CD14-positive monocyte (primary cell): ENCODE data around the gene LOXHD1. TPM values are rescaled to one million over a fixed set of nuclear protein-coding genes. Genes with fewer than 3 reads are reported as not detected.

ENCODE experiments used
- DNase-seq, 3 donors: peaks; one replicate each; pipeline ENCODE4 v3.0.0-alpha.2; 2011 to 2022
- H2AFZ ChIP-seq: 2 replicates; pipeline ENCODE4 v1.6.0; 2012; ENCODE audit warnings: mild to moderate bottlenecking, low read depth, low read length, inconsistent platforms; ENCODE audit not compliant: insufficient read depth, poor library complexity, severe bottlenecking
- H3K27ac ChIP-seq, 2 donors: 1 replicate in 1 of 2; 2 replicates in 1 of 2; pipeline ENCODE4 v1.5.1; 2012 to 2013; ENCODE audit warnings: low read length in 2 of 2, control low read depth in 1 of 2, inconsistent platforms in 1 of 2, low read depth in 1 of 2, mild to moderate bottlenecking in 1 of 2
- H3K27me3 ChIP-seq, 2 donors: one replicate each; pipeline versions ENCODE4 v1.6.0 to v1.6.1; 2011 to 2013; ENCODE audit warnings: low read length in 2 of 2; ENCODE audit not compliant: control insufficient read depth in 2 of 2, insufficient read depth in 2 of 2
- H3K36me3 ChIP-seq, 2 donors: replicated peaks in 1 of 2; 1 replicate in 1 of 2; 2 replicates in 1 of 2; pipeline versions ENCODE4 v1.5.1 to v1.6.1; 2012 to 2013; ENCODE audit warnings: low read length in 2 of 2, control low read depth in 1 of 2, inconsistent platforms in 1 of 2, mild to moderate bottlenecking in 1 of 2; ENCODE audit not compliant: insufficient read depth in 2 of 2, control insufficient read depth in 1 of 2
- H3K4me1 ChIP-seq, 2 donors: 1 replicate in 1 of 2; 2 replicates in 1 of 2; pipeline versions ENCODE4 v1.5.1 to v1.6.1; 2012 to 2013; ENCODE audit warnings: low read length in 2 of 2, control low read depth in 1 of 2, inconsistent platforms in 1 of 2, mild to moderate bottlenecking in 1 of 2, moderate library complexity in 1 of 2; ENCODE audit not compliant: insufficient read depth in 2 of 2, control insufficient read depth in 1 of 2
- H3K4me2 ChIP-seq: replicated peaks from 2 replicates; pipeline ENCODE3; 2012; ENCODE audit warnings: low read length, moderate library complexity, mild to moderate bottlenecking; ENCODE audit not compliant: poor library complexity, severe bottlenecking; ENCODE audit errors: extremely low read depth
- H3K4me3 ChIP-seq, 3 experiments: fragments of 200-600 bp in 1 of 3; sonication (generic) in 1 of 3; replicated peaks in 1 of 3; 1 replicate in 2 of 3; 2 replicates in 1 of 3; pipeline ENCODE4 v1.5.1; 2011 to 2013; ENCODE audit warnings: low read length in 3 of 3, mild to moderate bottlenecking in 3 of 3, control low read depth in 2 of 3, low read depth in 2 of 3, inconsistent platforms in 1 of 3, moderate library complexity in 1 of 3
- H3K79me2 ChIP-seq: 2 replicates; pipeline ENCODE4 v1.6.0; 2012; ENCODE audit warnings: mild to moderate bottlenecking, control low read depth, inconsistent platforms, low read length, moderate library complexity; ENCODE audit not compliant: insufficient read depth
- H3K9ac ChIP-seq: 2 replicates; pipeline ENCODE4 v1.6.0; 2017; ENCODE audit warnings: low read length, mild to moderate bottlenecking; ENCODE audit not compliant: insufficient read depth, poor library complexity, severe bottlenecking
- H3K9me3 ChIP-seq, 2 donors: replicated peaks in 1 of 2; 1 replicate in 1 of 2; 2 replicates in 1 of 2; pipeline versions ENCODE4 v1.5.1 to v1.6.1; 2012 to 2013; ENCODE audit warnings: low read length in 2 of 2, control low read depth in 1 of 2; ENCODE audit not compliant: control insufficient read depth in 1 of 2, insufficient read depth in 1 of 2
- H4K20me1 ChIP-seq: 2 replicates; pipeline ENCODE4 v1.6.0; 2012; ENCODE audit warnings: mild to moderate bottlenecking, low read length, control low read depth, moderate library complexity; ENCODE audit not compliant: insufficient read depth
- H3K27ac Mint-ChIP-seq, 7 donors: one replicate each; pipeline ENCODE4 v1.8.0; 2020; ENCODE audit warnings: mild to moderate bottlenecking in 7 of 7, mixed read lengths in 7 of 7, moderate library complexity in 6 of 7, inconsistent platforms in 2 of 7
- H3K27me3 Mint-ChIP-seq, 3 donors: one replicate each; pipeline ENCODE4 v1.8.0; 2021 to 2022; ENCODE audit warnings: low read depth in 3 of 3, mild to moderate bottlenecking in 3 of 3, mixed read lengths in 3 of 3, moderate library complexity in 3 of 3, inconsistent platforms in 1 of 3
- H3K36me3 Mint-ChIP-seq, 2 donors: one replicate each; pipeline ENCODE4 v1.8.0; 2020; ENCODE audit warnings: mixed read lengths in 2 of 2, inconsistent platforms in 1 of 2, mild to moderate bottlenecking in 1 of 2
- H3K4me1 Mint-ChIP-seq: one replicate; pipeline ENCODE4 v1.8.0; 2020; ENCODE audit warnings: mild to moderate bottlenecking, mixed read lengths
- H3K4me3 Mint-ChIP-seq, 2 donors: one replicate each; pipeline ENCODE4 v1.8.0; 2020; ENCODE audit warnings: mild to moderate bottlenecking in 2 of 2, mixed read lengths in 2 of 2, moderate library complexity in 1 of 2
- H3K9me3 Mint-ChIP-seq, 7 donors: one replicate each; pipeline ENCODE4 v1.8.0; 2020 to 2022; ENCODE audit warnings: mixed read lengths in 7 of 7, mild to moderate bottlenecking in 6 of 7, moderate library complexity in 6 of 7, inconsistent platforms in 2 of 7
- WGBS: methylation state at CpG from one replicate; pipeline ENCODE4 v1.1.5; 2013; ENCODE audit warnings: missing lambda C conversion rate; ENCODE audit not compliant: insufficient coverage; 5-methylcytosine and 5-hydroxymethylcytosine counted together
- intact Hi-C, 2 donors: fragments of 100-400 bp; cut with micrococcal nuclease; formaldehyde crosslinking; loops; one replicate each; pipeline versions ENCODE4 v1.15.0 to v1.15.1; 2023
- polyA plus RNA-seq, 3 donors: library from polyadenylated mRNA; depleted of rRNA in 1 of 3; unstranded in 2 of 3; stranded (reverse) in 1 of 3; fragments of 300-500 nt in 2 of 3; fragments of >200 nt in 1 of 3; fragmentation: Illumina TruSeq in 2 of 3; gene quantifications; 1 replicate in 2 of 3; 2 replicates in 1 of 3; pipeline ENCODE4 v1.2.3, GENCODE V29; 2012 to 2021
- TF ChIP-seq, protein P1 (sequence below): fragments of 200-600 bp; IDR thresholded peaks from one replicate; pipeline ENCODE4 v1.8.0; 2022; ENCODE audit warnings: antibody characterized with exemption, mild to moderate bottlenecking

LOXHD1 gene
- polyA plus RNA-seq, 3 donors = 0.33 to 10.9 (median 0.61) TPM

DNA sequence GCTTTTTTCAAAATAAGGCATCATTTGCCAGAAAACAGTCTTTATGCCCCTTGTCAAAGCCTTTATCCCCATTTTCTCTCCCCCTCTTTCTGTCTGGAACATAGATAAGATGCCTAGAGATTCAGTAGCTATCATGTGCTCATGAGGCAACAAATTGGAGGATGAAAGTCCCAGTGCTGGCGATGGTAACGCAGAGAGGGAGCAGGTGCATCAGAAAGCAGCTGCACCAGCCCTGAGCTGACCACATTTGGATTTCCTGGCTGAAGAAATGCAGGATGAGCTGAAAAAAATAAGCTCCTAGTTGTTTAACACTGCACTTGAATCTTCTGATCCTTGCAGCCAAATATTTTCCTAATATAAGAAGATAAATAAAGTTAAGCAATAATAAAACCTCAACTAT is 48.0 kb downstream of the LOXHD1 start:
- no peak overlapping the region for H3K9ac ChIP-seq
- H3K27me3 ChIP-seq = peaks cover 2 to 3% of the 10 kb centered on the region in 2 donors
- Mint-ChIP-seq H3K27ac (no peak overlapping the region), H3K4me3 (no peak overlapping the region), H3K36me3 (no peaks in the 10 kb centered on the region), H3K9me3 (peaks cover 0 to 2% (median 0%) of the 10 kb centered on the region in 7 donors), H3K4me1 (no peaks in the 10 kb centered on the region), H3K27me3 (peaks cover 1 to 4% (median 4%) of the 10 kb centered on the region in 3 donors)
- TF ChIP-seq, protein P1, sequence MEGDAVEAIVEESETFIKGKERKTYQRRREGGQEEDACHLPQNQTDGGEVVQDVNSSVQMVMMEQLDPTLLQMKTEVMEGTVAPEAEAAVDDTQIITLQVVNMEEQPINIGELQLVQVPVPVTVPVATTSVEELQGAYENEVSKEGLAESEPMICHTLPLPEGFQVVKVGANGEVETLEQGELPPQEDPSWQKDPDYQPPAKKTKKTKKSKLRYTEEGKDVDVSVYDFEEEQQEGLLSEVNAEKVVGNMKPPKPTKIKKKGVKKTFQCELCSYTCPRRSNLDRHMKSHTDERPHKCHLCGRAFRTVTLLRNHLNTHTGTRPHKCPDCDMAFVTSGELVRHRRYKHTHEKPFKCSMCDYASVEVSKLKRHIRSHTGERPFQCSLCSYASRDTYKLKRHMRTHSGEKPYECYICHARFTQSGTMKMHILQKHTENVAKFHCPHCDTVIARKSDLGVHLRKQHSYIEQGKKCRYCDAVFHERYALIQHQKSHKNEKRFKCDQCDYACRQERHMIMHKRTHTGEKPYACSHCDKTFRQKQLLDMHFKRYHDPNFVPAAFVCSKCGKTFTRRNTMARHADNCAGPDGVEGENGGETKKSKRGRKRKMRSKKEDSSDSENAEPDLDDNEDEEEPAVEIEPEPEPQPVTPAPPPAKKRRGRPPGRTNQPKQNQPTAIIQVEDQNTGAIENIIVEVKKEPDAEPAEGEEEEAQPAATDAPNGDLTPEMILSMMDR = no peak
- WGBS = 8% methylated on average over 2 of the region's 2 CpGs
- no peaks in the 10 kb centered on the region for H3K36me3 ChIP-seq
- no peak overlapping the region for H2AFZ ChIP-seq
- no peak for DNase-seq
- no peak overlapping the region for H3K4me3 ChIP-seq
- no peak overlapping the region for H3K27ac ChIP-seq
- intact Hi-C loops = no loop called here
- no peak overlapping the region for H3K4me2 ChIP-seq
- no peaks in the 10 kb centered on the region for H4K20me1 ChIP-seq
- no peaks in the 10 kb centered on the region for H3K79me2 ChIP-seq
- H3K9me3 ChIP-seq = no peaks in the 10 kb centered on the region
- no peaks in the 10 kb centered on the region for H3K4me1 ChIP-seq

DNA sequence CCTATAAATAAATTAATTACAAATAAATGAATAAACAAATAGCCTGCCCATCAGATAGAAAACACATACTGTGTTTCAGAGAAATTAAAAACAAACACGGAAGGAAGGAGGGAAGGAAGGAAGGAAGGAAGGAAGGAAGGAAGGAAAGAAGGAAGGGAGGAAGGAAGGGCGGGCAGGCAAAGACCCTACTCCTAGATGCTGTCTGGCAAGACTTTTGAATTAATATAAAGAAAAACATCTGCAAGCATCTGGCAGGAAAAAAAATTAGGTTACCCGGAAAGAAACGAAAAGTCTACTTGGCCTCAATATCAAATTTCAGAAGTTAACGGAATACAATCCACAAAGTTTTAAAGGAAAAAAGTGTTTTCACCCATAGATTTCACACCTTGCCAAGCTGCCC is 49.1 kb downstream of the LOXHD1 start:
- 100% methylated on average over 1 of the region's 5 CpGs for WGBS

More for the DNA sequence above, 49.1 kb downstream of the LOXHD1 start:
- H3K36me3 ChIP-seq = no peaks in the 10 kb centered on the region
- H3K4me3 Mint-ChIP-seq = no peak overlapping the region
- H3K4me1 Mint-ChIP-seq = peaks cover under 1% of the 10 kb centered on the region
- H3K27me3 Mint-ChIP-seq = peaks cover 4 to 6% (median 5%) of the 10 kb centered on the region in 3 donors
- no peak overlapping the region for H3K4me2 ChIP-seq
- no peaks in the 10 kb centered on the region for H3K79me2 ChIP-seq
- no peak overlapping the region for H3K27ac ChIP-seq
- H3K9me3 Mint-ChIP-seq = peaks cover 0 to 2% (median 0%) of the 10 kb centered on the region in 7 donors
- no peak overlapping the region for H3K4me3 ChIP-seq
- peaks cover 2 to 3% of the 10 kb centered on the region in 2 donors for H3K27me3 ChIP-seq
- peaks cover 3 to 4% of the 10 kb centered on the region in 2 donors for H3K4me1 ChIP-seq
- no peaks in the 10 kb centered on the region for H4K20me1 ChIP-seq
- H3K27ac Mint-ChIP-seq = no peak overlapping the region
- no peak overlapping the region for H3K9ac ChIP-seq
- no peak overlapping the region for H2AFZ ChIP-seq
- TF ChIP-seq, protein P1 = no peak
- no peaks in the 10 kb centered on the region for H3K9me3 ChIP-seq
- DNase-seq = no peak
- H3K36me3 Mint-ChIP-seq = no peaks in the 10 kb centered on the region
- intact Hi-C loops = no loop called here
